Putamen (tissue), 1 donor: Measurements from ENCODE around the gene DLL3.

Experiments used
- DNase-seq: peaks from one replicate; pipeline ENCODE4 v3.0.0-alpha.2; 2016; ENCODE audit warnings: low spot score

Gene DLL3

GRCh38 chr19:39483141-39483540 is 15.6 kb upstream of the DLL3 start:
- no peak for DNase-seq

- DNase-seq = no peak
These were observed 9.0 kb upstream of the DLL3 start for GRCh38 chr19:39489756-39490155.

GRCh38 chr19:39492225-39492624 is 6.5 kb upstream of the DLL3 start:
- no peak for DNase-seq

GRCh38 chr19:39492788-39493187 is 6.0 kb upstream of the DLL3 start:
- DNase-seq = no peak

- DNase-seq = no peak
These were observed 4.1 kb upstream of the DLL3 start for GRCh38 chr19:39494661-39495060.

- no peak for DNase-seq
These were observed 2.7 kb upstream of the DLL3 start for GRCh38 chr19:39496063-39496462.

- DNase-seq = no peak
These were observed 1.1 kb upstream of the DLL3 start for GRCh38 chr19:39497701-39497995.

- no peak for DNase-seq
These were observed 550 bp upstream of the DLL3 start for GRCh38 chr19:39497996-39498797.

- no peak for DNase-seq
These were observed 1.2 kb downstream of the DLL3 start for GRCh38 chr19:39499932-39500331.

GRCh38 chr19:39500543-39500942 is 1.8 kb downstream of the DLL3 start:
- no peak for DNase-seq

GRCh38 chr19:39501340-39501739 is 2.6 kb downstream of the DLL3 start:
- no peak for DNase-seq

- no peak for DNase-seq
These were observed 4.1 kb downstream of the DLL3 start for GRCh38 chr19:39502640-39503417.

- no peak for DNase-seq
These were observed 7.8 kb downstream of the DLL3 start for GRCh38 chr19:39506598-39506943.

- peak; percentile 17 for DNase-seq
These were observed 8.4 kb downstream of the DLL3 start for GRCh38 chr19:39506944-39507714.

- no peak for DNase-seq
These were observed 9.1 kb downstream of the DLL3 start for GRCh38 chr19:39507715-39508364.

GRCh38 chr19:39508629-39509028 is 9.9 kb downstream of the DLL3 start:
- DNase-seq = no peak

GRCh38 chr19:39509233-39509632 is 10.5 kb downstream of the DLL3 start:
- DNase-seq = no peak

GRCh38 chr19:39512988-39513387 is 14.2 kb downstream of the DLL3 start:
- DNase-seq = no peak

GRCh38 chr19:39514840-39515550 is 16.2 kb downstream of the DLL3 start, which contains the start of gene SELENOV:
SELENOV (plus strand) TSS chr19:39515139; CDS start chr19:39515213, 74 bp downstream.
- no peak for DNase-seq

GRCh38 chr19:39515551-39516191 is 16.9 kb downstream of the DLL3 start:
- no peak for DNase-seq

- DNase-seq = no peak
These were observed 17.5 kb downstream of the DLL3 start for GRCh38 chr19:39516270-39516669.
